A172 (cell line): ENCODE measurements around the gene TMEM108. TPM values are rescaled to one million over a fixed set of nuclear protein-coding genes. Genes with fewer than 3 reads are reported as not detected.
A peak's percentile ranks its signal among the peaks of the same experiment; 100 is the strongest.

Experiments used
- DNase-seq: peaks from one replicate; pipeline ENCODE4 v3.0.0-alpha.2; 2015; ENCODE audit warnings: low spot score
- total RNA-seq: library from RNA; depleted of rRNA; stranded (reverse); fragments of >200 nt; shearing (Covaris generic); gene quantifications from 2 replicates; pipeline ENCODE4 v1.2.3, GENCODE V29; 2014

TMEM108 gene
- total RNA-seq, 1 experiment from 2014 or later: not detected

DNA sequence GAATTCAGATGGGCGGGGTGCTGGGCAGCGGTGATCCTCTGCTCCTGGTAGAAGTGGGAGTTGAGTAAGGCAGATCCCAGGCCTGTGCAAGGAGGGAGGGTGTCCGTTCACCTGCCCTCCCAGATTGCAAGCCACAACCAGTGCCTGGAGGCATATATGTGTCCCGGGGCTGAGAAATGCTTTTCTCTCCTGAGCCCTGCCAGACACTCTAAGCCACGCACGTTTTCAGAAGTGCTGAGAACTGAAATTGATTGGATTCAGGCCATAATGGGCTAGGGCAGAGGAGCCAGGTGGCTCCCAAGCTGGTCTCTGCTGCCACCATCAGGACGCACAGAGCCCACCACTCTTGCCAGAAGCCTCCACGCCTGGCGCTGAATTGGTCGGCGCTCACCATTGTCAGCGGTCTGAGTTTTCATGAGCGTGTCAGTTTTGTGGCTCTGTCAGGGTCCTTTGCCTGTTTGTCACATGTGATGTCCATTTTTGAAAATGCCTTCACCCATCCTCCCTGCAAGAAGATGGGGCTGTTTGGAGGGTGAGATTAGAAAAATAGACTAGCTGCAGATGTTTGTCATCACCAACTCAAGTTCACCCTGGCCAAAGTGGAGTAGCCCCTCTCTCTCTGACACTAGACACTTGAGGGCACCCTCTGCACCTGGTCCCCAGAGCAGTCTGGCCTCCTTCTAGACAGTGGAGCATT is 346.3 kb downstream of the TMEM108 start:
- DNase-seq: peak; percentile 41

DNA sequence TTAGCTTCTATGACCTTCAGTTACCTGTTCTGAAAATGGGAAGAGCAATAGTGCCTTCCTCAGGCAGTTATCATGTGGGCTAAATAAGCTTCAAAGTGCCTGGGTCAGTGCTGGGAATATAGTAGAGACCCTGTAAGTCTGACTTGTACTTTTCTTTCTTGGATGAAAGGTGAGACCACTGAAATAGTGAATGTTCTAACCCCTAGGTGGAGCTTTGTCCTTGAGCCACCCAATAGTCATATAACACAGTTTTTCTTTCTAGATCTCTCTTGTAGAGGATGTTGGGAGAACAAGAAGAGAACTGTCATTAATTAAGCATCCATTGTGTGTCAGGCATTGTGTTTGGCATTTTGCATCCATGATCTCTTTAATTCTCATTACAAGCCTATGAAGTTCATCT is 348.7 kb downstream of the TMEM108 start:
- DNase-seq: no peak

DNA sequence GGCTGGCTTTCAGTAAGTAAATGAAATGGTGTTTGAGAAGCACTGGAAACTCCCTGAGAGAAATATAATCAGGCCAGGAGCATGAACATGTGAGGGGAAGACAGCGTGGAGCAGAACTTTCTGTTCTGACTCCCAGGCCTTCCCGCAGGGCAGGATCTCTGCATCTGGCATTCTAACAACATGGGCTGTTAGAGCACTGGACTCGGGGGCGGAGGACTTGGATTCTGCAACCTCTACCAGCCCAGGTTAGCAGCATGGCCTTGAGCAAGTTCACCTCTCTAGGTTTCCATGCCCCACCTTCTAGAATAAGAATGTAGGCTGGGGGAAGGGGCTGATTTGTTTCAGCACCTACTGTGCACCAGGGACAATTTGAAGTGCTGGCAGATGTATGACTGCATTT is 349.1 kb downstream of the TMEM108 start:
- DNase-seq: no peak

DNA sequence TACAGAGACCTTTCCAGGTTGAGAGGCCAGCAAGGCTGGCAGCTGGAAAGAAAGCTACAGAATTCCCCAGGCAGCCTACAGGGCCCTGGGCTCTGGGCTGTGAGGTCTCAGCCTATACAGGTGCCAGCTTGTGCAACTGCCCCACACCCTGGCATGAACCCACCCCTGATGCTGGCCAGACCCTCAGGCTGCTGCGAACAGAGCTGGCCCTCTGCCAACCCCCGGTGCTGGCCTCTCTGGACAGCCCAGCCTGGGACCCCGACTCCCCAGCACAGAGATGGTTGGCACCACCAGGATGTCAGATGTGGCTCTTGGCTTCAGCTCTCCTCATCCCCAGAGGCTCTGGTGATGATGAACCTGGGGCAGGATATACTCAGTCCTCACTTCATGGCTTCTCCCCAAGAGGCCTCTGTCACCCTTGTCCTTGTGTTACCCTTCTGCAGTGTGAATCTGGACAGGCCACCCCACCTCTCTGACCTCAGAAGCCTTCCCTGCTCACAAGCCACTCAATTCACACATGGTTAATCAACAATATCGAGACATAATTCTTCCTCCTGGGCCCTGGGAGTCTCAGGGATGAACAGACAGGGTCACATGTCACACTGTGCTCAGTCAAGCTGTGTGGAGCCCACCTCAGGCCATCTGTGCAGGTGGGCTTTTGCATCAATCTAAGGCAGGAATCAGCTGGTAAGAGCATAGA is 350.7 kb downstream of the TMEM108 start:
- DNase-seq: no peak

DNA sequence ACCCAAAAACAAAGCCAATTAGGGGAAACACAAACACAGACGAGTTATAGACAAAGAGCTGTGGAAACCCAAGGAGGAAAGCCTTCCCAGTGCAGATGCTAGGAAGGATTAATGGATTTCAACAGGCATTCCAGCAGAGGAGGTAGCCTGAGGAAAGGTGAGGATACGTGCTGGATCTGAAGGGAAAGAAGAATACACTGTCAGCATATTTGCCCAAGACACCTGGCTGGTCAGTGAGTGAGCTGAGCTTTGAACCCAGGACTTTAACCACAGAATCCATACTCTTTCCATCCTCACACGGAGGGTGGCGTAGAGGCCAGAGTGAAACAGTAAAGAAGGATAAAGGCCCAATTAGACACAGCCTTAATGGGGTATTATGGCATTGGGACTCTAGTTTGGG is 352.5 kb downstream of the TMEM108 start:
- DNase-seq: no peak

DNA sequence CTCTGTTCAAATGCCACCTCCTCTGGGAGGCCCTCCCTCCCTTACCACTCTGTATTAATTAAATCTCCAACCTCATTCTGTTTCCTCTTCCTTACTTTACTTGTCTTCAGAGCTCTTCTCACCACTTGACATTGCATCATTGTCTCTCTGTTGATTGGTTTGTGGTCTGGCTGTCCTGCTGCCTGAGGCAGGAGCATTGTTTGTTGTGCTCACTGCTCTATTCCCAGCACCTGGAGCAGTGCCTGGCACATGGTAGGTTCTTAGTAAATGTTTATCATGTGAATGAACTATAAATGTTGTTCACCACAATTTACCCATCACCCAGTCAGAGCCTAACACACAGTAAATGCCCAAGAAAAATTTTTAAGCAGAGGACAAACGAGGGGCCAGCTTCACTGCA is 355.0 kb downstream of the TMEM108 start:
- DNase-seq: no peak

DNA sequence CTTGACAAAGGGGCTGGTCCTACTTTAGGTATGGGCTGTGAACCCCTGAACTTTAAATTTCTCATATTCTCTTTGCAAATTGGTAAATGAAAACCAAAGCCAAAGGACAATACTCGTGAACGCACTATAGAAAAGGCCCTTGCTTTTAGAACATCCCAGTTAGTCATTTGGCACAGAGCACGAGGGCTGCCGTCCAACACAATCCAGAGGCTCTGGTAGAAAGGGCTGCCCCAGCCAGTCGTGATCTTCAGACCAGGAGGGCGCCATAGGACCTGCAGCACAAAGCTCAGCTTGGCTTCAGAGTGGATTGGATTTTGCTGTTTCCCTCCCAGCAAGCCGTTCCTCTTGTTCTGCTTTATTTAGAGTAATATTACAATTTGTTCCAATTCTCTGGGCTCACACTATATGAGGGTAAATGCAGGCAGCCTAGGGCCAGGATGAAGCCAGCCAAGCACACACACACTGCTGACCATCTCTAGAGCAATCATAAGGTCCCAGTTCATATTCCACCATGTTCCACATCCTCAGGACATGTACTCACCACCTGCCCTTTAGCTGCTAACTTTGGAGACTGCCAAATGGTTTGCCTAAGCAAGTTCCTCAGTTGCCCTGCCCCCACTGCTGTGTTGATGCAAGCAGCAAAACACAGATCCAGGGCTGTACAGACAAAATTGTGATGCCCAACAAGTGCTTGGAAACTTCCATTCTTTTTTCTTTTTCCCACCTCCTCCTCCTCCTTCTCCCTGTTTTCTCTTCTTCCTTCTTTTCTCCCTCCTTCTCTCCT is 355.7 kb downstream of the TMEM108 start:
- no peak for DNase-seq

DNA sequence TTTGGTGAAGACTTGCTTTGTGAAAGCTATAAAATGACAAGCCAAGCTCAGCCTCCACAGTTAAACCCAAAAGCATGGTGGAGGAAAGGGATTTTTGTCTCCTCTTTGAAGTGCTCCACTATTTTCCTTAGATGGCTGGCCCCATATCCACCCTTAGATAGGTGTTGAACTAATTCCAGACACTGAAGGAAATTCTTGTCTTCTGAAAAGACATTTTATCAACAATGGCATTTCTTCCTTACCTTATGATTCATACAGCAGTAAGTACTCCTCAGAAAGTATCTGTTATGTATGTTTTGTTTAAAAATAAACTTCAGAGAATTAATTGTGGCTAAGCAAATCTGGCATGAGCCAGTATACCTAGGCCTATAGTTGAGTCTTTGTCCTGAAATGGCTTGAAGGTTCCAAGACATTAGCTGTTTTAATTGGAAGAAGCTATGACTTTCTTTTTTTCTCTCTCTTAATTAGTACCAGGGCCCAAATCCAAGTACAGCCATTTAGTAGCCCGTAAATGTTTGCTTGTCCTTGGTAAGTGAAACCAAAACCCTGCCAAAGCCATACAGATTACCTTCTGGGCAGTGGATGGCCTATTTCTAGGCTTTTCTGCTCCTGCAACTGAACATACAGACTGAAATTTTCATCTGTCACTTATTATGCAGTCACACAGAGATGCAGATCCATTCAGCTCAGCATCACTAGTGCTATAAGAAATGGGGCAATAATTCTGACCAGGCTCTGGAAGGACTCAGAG is 356.5 kb downstream of the TMEM108 start:
- DNase-seq: no peak

DNA sequence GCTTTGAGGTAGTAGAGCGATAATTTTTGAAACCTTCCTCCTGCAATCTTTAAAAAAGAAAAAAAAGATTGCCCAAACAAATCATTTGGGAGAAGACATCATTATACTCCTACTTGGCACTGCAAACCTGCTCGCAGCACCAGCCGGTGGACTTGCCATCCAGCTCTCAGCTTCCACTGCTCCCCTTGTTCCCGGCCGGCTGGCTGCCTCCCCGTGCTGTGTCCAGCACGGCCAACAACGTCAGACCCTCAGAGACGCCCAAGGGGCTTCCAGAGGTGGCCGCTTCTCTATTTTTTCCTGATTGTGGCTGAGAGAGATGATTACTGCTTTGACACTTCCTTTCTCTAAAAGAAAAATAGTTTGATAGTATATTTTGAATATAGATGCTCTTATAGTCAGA is 358.7 kb downstream of the TMEM108 start:
- no peak for DNase-seq

DNA sequence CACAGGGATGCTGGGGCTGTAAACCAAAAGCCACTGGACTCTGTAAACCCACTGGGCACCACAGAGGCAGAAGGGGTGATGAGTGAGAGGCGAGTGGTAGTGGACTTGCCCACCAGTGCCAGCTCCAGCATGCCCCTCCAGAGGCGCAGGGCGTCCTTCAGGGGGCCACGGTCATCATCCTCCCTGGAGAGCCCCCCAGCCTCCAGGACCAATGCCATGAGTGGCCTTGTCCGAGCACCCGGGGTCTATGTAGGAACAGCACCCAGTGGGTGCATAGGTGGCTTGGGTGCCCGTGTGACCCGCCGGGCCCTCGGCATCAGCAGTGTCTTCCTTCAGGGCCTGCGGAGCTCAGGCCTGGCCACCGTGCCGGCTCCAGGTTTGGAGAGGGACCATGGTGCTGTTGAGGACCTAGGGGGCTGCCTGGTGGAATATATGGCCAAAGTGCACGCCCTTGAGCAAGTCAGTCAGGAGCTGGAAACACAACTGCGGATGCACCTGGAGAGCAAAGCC is 361.9 kb downstream of the TMEM108 start, which contains the start of gene BFSP2:
Gene BFSP2, plus strand, starts transcription at position 51 of the 510 bp plus-strand sequence. Its CDS starts 28 bp downstream, at position 79.
- no peak for DNase-seq

DNA sequence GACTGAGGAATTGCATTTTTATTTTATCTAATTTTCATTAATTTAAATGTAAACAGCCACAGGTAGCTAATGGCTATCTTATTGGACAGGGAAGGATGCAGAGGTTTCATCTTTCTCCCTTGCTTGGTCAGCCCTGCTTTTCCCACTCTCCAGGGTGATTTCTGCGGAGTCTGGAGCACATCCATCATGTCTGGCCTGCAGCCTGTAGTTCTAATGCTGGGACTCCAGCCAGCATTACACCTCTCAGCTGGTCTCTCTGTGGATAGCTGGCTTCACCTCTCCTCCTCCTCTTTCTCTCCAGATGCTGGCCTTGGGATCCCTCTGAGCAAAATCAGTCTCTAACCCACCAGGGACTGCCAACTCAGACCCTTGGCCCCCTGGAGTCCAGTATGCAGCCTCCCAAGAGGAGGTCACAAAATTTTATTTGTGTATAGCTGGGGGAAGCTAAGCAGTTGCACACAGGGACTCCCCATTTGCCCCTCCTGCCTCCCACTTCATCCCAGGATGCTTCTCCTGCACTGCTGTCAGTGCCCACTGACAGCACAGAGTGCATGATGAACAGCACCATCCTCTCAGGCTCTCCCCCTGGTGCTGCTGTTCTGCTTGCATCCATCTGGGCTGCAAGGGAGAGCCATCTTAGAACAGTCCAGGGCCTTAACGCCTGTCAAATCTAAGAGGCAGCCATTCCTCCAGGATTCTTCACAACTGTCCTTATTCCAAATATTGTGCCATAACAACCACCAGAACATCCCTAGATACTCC is 363.4 kb downstream of the TMEM108 start:
- DNase-seq: peak; percentile 49

DNA sequence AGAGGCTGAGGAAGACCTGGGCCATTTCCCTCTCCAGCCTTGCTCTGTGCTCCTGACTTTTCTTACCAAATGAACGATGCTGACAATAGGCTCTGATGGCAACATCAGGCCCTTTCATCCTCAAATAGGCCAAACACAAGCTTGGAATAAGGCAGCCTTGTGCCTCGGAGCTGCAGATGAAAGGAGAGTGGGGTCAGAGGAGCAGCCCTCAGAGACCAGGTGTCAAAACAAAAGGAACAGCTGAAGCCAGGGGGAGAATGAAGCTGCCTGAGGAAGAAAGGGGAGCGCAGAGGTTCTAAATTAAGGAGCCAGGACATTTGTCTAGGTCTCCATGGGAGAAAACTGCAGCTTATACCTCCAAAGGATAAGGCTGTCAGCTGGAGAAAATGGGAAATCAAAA is 366.7 kb downstream of the TMEM108 start:
- DNase-seq: no peak

DNA sequence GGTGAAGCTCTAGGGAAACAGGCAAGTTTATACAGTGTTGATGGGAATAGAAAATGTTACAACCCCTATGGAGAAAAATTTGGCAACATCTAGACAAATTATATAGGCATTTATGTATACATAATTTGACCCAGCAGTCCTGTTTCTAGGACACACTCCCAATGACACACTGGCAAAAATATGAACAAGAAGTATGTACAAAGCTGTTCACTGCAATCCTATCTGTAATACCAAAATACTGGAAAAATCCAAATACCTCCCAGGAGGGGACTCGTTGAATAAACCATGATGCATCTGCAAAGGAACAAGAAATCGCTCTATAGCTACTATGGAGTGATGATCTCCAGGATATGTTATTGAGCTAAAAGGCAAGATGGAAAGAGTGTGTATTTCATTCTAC is 370.2 kb downstream of the TMEM108 start:
- DNase-seq: no peak

DNA sequence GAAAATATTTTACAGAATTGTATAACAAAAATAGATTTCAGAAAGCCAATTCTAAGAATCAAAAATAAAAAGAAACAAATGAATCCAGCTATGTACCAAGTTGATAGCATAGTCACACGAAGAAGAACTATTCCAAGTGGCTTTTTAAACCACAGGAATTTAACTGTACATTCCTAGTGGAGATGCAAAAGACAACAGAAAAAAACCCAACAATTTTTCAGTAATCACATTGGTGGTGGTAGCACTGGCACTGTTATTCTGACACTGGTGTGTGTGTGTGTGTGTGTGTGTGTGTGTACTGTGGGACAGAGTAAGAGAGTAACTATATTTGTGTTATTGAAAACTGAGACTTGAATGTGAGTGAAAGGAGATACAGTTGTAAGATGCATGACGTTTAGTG is 370.8 kb downstream of the TMEM108 start:
- DNase-seq: peak; percentile 64

DNA sequence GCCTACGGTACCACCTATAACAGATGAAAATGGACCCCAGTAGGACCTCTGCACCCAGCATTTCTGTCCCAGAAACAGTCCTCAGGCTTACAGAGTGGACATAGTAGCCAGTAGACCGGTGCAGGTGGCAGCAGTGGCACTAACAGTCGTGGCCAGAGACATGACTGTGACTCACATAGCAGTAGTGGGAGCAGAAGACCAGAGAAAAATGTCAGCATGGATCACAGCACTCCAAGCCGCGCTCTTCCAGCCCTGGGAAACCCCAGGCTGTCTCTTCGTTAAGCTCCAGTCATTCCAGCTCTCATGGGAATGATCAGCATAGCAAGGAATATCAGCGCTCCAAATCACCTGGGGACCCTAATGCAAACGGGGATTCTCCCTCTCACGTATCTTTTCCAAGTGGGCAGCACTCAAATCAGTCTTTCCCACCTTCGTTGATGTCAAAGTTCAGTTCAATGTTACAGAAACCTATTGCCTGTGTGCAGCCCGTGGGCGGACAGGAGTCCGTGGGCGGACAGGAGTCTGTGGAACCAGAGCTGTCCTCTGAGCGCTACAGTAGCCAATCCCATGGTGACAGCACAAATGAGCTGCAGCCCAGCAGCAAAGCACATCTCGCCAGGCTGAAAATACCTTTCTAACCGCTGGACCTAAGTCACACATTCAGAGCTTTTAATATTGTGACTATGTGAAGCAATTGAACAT is 372.2 kb downstream of the TMEM108 start:
- DNase-seq: no peak

DNA sequence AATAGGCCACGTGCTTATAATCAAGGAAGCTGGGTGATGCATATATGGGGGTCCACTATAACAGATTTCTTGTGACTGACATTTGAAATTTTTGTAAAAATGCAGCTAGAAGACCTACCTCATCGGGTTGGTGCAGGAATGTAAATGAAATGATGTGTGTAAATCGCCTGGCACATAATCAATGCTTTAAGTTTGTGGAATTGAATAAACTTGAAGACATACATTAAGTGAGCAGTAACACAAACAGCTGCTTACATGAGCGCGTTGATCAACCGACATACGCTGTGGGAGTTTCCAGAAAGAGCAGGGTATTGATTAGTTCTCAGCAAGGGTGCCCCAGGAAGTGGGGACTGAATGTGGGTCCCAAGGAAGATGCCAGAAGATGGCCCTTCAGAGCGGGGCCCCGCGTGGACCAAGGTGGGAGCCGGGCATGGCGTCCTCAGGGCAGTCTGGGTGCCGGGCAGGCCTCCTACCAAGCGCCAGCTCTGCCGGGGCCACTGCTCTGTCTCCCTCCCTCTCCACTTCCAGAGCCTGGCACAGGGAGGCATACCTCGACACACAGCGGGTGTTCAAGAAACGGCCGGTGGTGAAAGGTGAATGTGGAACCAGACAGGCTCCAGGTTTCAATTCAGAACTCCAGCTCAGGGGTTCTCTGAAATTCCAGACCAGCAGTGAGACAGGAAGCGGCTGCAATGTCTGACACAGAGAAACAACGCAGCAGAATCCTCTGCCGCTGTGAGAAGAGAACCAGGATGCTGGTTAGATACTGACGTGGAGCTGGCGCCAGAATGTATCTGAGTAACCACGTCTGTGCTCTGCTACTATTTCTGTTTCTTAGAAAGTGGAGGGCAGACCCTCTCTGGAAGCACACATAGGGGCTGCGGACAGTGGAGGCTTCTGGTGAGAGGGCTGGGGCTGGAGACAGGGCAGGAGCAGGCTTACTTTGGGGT is 374.3 kb downstream of the TMEM108 start:
- peak; percentile 45 for DNase-seq

DNA sequence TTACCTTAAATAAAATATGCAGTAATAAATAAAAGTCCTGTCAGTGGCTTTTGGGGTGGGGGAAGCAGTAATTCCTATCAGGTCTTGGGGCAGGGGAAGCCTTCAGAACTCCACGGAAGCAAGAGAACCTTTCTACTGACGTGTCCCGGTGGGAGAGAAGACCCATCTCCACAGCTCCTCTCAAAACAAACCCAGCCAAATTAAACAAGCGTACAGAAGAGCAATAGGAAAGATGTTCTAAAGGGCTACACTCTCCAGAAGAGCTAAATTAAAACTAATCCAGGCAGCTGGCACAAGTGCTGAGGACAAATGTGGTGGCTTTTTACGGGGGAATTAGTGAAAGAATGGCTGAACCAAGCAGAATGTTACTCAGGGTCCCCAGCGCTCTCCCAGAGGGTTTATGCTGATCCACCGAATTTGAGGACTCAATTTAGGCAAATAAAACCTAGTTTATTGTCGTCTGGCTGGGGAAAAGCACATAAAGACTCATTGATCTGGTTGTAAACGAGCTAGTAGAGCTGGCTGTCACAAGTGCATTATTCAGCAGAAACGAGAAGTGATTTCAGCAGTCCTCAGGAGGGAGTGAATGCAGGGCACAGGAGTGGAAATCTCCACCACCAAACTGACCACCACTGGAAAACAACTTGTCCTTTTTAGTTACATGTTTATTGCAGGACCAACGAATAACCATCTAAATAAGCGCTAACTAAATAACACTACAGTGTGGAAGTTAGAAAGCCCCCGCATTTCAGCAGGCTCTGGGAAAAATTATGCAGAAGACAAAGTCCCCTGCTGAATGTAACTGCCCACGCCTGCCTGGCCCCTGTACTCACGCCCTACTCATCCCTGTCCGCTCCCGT is 375.2 kb downstream of the TMEM108 start:
- DNase-seq: peak; percentile 36

DNA sequence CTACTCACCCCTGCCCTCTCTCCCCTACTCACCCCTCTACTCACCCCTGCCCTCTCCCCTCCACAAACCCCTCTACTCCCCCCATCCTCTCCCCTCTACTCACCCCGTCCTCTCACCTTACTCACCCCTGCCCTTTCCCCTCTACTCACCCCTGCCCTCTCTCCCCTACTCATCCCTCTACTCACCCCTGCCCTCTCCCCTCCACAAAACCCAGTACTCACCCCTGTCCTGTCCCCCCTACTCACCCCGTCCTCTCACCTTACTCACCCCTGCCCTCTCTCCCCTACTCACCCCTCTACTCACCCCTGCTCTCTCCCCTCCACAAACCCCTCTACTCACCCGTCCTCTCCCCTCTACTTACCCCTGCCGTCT is 375.8 kb downstream of the TMEM108 start:
- DNase-seq: no peak
